Measurements from ENCODE around the gene CASR.

Gene CASR

GRCh38 chr3:122183521-122183892 is at the start of gene CASR:
CASR (plus strand) TSS chr3:122183668; CDS start chr3:122254190, 70,522 bp downstream.
- no peaks in the 10 kb centered on the region for H3K36me3 ChIP-seq (ENCODE audit: control insufficient read depth in 2 of 2, insufficient read depth in 1 of 2, low read length in 2 of 2)
- TF ChIP-seq ZBTB49 (tag by site-specific recombination; IDR thresholded peaks at IDR 0.05; ENCODE audit: low read depth) = no peak
- no peak for TF ChIP-seq KLF9 (tag by site-specific recombination; IDR thresholded peaks at IDR 0.05; ENCODE audit: low read depth)
- TF ChIP-seq ZNF157 (tag by site-specific recombination; IDR thresholded peaks at IDR 0.05) = no peak
- no peak for TF ChIP-seq ZNF239 (tag by site-specific recombination; IDR thresholded peaks at IDR 0.05)
- no peak for TF ChIP-seq KLF8 (tag by site-specific recombination; IDR thresholded peaks at IDR 0.05)
- no peak for TF ChIP-seq ZNF423 (tag by site-specific recombination; IDR thresholded peaks at IDR 0.05)
- no peak for TF ChIP-seq ZFP69B (tag by site-specific recombination; IDR thresholded peaks at IDR 0.05)
- H3K4me3 ChIP-seq (ENCODE audit: low read depth, low read length) = no peak within 1 kb of the TSS; the same call in 1 of the 2 replicates
- H3K4me1 ChIP-seq (ENCODE audit: control insufficient read depth, insufficient read depth, low read length) = no peaks in the 10 kb centered on the region
- H3K9me3 ChIP-seq (ENCODE audit: control insufficient read depth, insufficient read depth, low read depth, low read length) = no peaks in the 10 kb centered on the region
- CTCF ChIA-PET = no interaction called here
- POLR2A ChIA-PET = no interaction called here
- H3K27ac ChIP-seq (ENCODE audit: extremely low read depth, low read depth, low read length) = no peak within 1 kb of the TSS

GRCh38 chr3:122146466-122146865 is 37.0 kb upstream of the CASR start:
- CTCF ChIA-PET = no interaction called here

GRCh38 chr3:122148941-122149627 is 34.4 kb upstream of the CASR start:
- Histone ChIP-seq H3K4me3 (ENCODE audit: low read depth, low read length) (no peak overlapping the region), H3K36me3 (ENCODE audit: control insufficient read depth in 2 of 2, insufficient read depth in 1 of 2, low read length in 2 of 2) (no peaks in the 10 kb centered on the region), H3K4me1 (ENCODE audit: control insufficient read depth, insufficient read depth, low read length) (no peaks in the 10 kb centered on the region), H3K9me3 (ENCODE audit: control insufficient read depth, insufficient read depth, low read depth, low read length) (no peaks in the 10 kb centered on the region), H3K27ac (ENCODE audit: extremely low read depth, low read depth, low read length) (no peak overlapping the region)
- ChIA-PET POLR2A (no interaction called here), CTCF (no interaction called here)
- TF ChIP-seq MZF1 (tag by site-specific recombination; IDR thresholded peaks at IDR 0.05; ENCODE audit: borderline replicate concordance) (no peak), ZNF580 (tag by site-specific recombination; IDR thresholded peaks at IDR 0.05) (no peak), ZNF768 (tag by site-specific recombination; IDR thresholded peaks at IDR 0.05) (no peak), ZNF239 (tag by site-specific recombination; IDR thresholded peaks at IDR 0.05) (no peak), SP7 (tag by site-specific recombination; IDR thresholded peaks at IDR 0.05) (no peak), SP2 (tag by site-specific recombination; IDR thresholded peaks at IDR 0.05) (no peak), BCL6B (tag by site-specific recombination; IDR thresholded peaks at IDR 0.05) (no peak), ZNF2 (tag by site-specific recombination; IDR thresholded peaks at IDR 0.05) (no peak), YY2 (tag by site-specific recombination; IDR thresholded peaks at IDR 0.05) (no peak), BCL11A (tag by site-specific recombination; IDR thresholded peaks at IDR 0.05; ENCODE audit: low read depth) (no peak), TRIM28 (IDR thresholded peaks at IDR 0.05; ENCODE audit: borderline replicate concordance, low read length) (no peak), AEBP2 (tag by site-specific recombination; IDR thresholded peaks at IDR 0.05; ENCODE audit: borderline replicate concordance) (no peak), ZNF660 (tag by site-specific recombination; IDR thresholded peaks at IDR 0.05) (no peak), RBAK (tag by site-specific recombination; IDR thresholded peaks at IDR 0.05) (no peak)

More at GRCh38 chr3:122146466-122146865, 37.0 kb upstream of the CASR start:
- TF ChIP-seq ZFHX2 (tag by site-specific recombination; conservative IDR thresholded peaks at IDR 0.05) (no peak), BCL11B (tag by site-specific recombination; IDR thresholded peaks at IDR 0.05; ENCODE audit: low read depth) (no peak), ZBTB26 (tag by site-specific recombination; optimal IDR thresholded peaks at IDR 0.05) (no peak)
- H3K9me3 ChIP-seq (ENCODE audit: control insufficient read depth, insufficient read depth, low read depth, low read length) = no peaks in the 10 kb centered on the region
- POLR2A ChIA-PET = no interaction called here
- H3K36me3 ChIP-seq (ENCODE audit: control insufficient read depth in 2 of 2, insufficient read depth in 1 of 2, low read length in 2 of 2) = no peaks in the 10 kb centered on the region
- H3K4me1 ChIP-seq (ENCODE audit: control insufficient read depth, insufficient read depth, low read length) = no peaks in the 10 kb centered on the region
- no peak overlapping the region for H3K4me3 ChIP-seq (ENCODE audit: low read depth, low read length)
- H3K27ac ChIP-seq (ENCODE audit: extremely low read depth, low read depth, low read length) = no peak overlapping the region
